Peyer's patch (tissue), 4 donors: ENCODE data around the gene DIS3L2.

ENCODE experiments used
- CTCF ChIP-seq, 6 experiments: fragments of 450-650 bp in 4 of 6; fragments of 200-600 bp in 2 of 6; sonication (generic) in 1 of 6; IDR thresholded peaks; one replicate each; pipeline ENCODE4 v1.5.1; 2017 to 2019; ENCODE audit warnings: antibody characterized with exemption in 6 of 6, mild to moderate bottlenecking in 3 of 6, moderate library complexity in 1 of 6
- POLR2A ChIP-seq, 2 donors: fragments of 450-650 bp; IDR thresholded peaks; one replicate each; pipeline ENCODE4 v1.5.1; 2017; ENCODE audit warnings: antibody characterized with exemption in 2 of 2, mild to moderate bottlenecking in 2 of 2, moderate library complexity in 2 of 2

DNA sequence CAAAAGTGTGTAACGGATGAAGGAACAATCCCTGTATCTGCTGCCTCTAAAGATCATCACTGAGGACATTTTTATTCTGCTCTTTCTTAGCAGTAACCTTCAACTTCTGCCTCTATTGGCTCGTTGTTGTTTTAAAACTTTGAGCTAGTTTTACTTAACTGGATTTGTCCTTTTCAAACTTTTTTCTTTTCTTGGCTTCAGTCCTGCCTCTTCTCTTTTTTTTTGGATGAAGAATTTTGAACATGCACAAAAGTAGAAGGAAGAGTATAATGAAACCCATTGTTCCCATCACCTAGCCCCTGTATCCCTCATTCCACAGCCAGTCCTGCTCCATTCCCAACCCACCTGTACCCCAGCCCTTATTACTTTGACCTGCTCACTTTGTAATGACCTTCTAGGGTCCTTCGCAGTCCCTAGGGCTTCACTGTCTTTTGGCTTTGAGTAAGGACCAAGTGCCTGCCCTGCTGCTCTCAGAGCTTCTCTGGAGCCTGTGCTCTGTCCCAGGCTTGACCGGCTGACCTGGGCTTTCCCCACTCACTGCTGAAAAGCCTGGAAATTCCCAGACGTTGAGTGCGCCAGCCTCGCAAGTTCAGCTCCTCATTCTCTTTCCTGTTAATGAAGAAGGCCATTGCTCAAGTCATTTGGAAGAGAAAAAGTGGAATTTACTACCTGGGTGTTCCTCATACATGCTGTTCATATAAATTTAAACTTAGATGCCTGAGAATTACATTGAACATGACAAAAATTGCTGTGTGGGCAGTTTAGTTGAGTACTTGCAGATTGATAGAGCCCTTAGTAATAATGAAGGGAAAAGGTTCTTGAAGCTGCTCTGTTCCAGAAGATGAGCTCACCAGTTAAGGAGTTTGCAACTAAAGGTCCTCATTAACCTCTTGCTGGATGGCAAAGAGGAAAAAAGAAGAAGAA is 267.7 kb downstream of the DIS3L2 start:
- no peak for TF ChIP-seq CTCF (IDR thresholded peaks at IDR 0.05)
- TF ChIP-seq POLR2A (IDR thresholded peaks at IDR 0.05): no peak
